ENCODE results near the gene PRORP.

The PRORP gene

DNA sequence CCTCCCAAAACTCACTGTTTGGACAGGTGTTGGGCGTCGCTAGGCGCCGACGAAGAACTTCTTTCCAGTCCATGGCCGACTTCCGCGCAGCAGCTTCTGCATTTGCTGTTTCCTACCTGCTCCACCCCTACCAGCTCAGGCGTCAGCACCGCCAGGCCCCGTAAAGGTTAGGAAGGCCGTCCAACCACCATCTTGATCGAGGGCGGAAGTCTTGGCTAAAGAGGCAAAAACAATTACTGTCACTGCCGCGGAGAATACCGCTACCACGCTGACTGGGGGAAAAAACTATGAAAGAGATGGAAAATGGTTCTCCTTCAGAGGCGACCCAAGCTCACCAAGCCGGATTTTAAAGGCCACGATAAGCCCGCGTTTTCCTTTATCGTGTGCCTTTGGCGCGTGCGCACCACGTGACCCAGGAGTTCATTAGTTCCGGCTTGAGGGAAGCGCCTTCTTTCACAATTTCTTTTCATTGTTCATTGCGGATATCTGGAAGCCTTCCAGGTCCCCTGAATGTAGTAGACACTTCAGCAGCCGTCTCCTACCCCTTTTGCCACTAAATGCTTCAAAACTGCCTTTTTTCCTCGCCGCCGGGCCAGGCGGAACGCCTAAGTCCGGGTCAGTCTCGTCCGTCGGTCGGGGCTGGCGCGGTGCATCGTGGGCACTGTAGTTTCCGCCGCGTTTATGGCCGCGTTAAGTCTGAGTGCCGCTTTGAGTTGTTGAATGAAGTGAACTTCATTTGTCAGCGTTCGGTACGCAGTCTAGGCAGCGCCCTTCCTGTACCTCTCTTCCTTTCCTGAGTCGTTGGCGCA is at the start of gene PRORP, which contains the start of gene PPP2R3C:
Gene PRORP, plus strand, starts transcription at position 666 of the 809 bp plus-strand sequence. CDS start 694 bp downstream, outside the sequence.
Gene PPP2R3C, minus strand, starts transcription at position 104 of the 809 bp plus-strand sequence. Its CDS starts 31 bp downstream, at position 73.
- H3K4me3 ChIP-seq (ENCODE audit: control insufficient read depth, low read depth, low read length) = peak within 1 kb of the TSS; percentile 95
- DNase-seq (ENCODE audit: low read depth) = peak; percentile 72
- TF ChIP-seq, protein P1, sequence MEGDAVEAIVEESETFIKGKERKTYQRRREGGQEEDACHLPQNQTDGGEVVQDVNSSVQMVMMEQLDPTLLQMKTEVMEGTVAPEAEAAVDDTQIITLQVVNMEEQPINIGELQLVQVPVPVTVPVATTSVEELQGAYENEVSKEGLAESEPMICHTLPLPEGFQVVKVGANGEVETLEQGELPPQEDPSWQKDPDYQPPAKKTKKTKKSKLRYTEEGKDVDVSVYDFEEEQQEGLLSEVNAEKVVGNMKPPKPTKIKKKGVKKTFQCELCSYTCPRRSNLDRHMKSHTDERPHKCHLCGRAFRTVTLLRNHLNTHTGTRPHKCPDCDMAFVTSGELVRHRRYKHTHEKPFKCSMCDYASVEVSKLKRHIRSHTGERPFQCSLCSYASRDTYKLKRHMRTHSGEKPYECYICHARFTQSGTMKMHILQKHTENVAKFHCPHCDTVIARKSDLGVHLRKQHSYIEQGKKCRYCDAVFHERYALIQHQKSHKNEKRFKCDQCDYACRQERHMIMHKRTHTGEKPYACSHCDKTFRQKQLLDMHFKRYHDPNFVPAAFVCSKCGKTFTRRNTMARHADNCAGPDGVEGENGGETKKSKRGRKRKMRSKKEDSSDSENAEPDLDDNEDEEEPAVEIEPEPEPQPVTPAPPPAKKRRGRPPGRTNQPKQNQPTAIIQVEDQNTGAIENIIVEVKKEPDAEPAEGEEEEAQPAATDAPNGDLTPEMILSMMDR (IDR thresholded peaks at IDR 0.05; ENCODE audit: control insufficient read depth, insufficient read depth, low read depth, low read length, missing control alignments) = no peak

- TF ChIP-seq, protein P1 (IDR thresholded peaks at IDR 0.05; ENCODE audit: control insufficient read depth, insufficient read depth, low read depth, low read length, missing control alignments) = no peak
- no peak for DNase-seq (ENCODE audit: low read depth)
These were observed 48.9 kb upstream of the PRORP start for GRCh38 chr14:35073486-35073885.

DNA sequence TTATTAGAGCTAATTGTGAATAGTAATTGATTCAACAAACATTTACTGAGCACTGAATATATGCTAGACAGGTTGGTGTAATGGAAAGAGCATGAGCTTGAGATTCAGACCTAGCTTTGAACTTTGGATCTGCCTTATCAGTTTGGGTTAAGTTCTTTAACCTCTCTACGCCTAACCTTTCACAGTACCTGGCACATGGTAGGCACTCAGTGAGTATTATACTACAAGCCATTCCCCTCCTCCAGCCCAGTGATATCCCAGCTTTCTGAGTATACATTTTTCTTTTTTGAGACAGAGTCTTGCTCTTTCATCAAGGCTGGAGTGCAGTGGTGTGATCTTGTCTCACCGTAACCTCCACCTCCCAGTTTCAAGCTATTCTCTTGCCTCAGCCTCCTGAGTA is 44.3 kb upstream of the PRORP start:
- no peak overlapping the region for H3K4me3 ChIP-seq (ENCODE audit: control insufficient read depth, low read depth, low read length)
- DNase-seq (ENCODE audit: low read depth) = no peak
- TF ChIP-seq, protein P1 (IDR thresholded peaks at IDR 0.05; ENCODE audit: control insufficient read depth, insufficient read depth, low read depth, low read length, missing control alignments) = no peak

More at GRCh38 chr14:35073486-35073885, 48.9 kb upstream of the PRORP start:
- H3K4me3 ChIP-seq (ENCODE audit: control insufficient read depth, low read depth, low read length) = no peak overlapping the region

DNA sequence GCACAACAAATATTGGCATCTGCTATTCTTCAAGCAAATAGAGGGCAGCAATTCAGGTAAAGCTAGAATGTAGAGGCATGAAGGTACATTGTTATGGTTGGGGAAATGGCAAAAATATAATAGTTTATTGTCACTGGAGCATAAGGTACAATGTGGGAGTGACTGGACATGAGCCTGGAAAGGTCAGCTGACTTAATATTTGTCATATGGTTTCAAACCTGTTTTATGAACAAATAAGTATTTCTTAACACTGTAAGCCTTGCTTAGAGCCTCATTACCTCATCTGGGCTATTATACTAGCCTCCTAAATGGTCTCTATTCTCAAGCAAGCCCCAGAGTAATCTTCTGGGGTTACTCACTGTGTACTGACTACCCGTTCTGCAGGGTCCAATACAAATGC is 42.6 kb upstream of the PRORP start:
- no peak overlapping the region for H3K4me3 ChIP-seq (ENCODE audit: control insufficient read depth, low read depth, low read length)
- TF ChIP-seq, protein P1 (IDR thresholded peaks at IDR 0.05; ENCODE audit: control insufficient read depth, insufficient read depth, low read depth, low read length, missing control alignments) = no peak

DNA sequence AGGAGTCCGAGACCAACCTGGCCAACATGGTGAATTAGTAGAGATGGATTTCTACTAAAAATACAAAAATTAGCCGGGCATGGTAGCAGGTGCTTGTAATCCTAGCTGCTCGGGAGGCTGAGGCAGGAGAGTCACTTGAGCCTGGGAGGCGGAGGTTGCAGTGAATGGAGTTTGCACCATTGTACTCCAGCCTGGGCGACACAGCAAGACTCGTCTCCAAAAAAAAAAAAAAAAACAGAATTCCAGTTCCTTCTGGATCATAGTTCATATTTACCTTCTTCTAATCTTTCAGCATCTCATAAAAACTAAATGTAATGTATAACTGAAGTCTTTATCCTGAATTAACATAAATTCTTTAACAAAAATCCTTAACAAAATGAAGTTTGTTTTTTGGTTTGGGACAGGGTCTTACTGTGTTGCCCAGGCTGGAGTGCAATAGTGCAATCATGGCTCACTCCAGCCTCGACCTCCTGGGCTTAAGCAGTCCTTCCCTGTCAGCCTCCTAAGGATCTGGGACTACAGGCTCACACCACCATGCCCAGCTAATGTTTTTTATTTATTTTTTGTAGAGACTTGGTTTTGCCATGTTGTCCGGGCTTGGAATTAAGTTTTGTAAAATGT is 38.7 kb upstream of the PRORP start:
- H3K4me3 ChIP-seq (ENCODE audit: control insufficient read depth, low read depth, low read length) = no peak overlapping the region
- TF ChIP-seq, protein P1 (IDR thresholded peaks at IDR 0.05; ENCODE audit: control insufficient read depth, insufficient read depth, low read depth, low read length, missing control alignments) = no peak
- no peak for DNase-seq (ENCODE audit: low read depth)

More for the DNA sequence above, 42.6 kb upstream of the PRORP start:
- DNase-seq (ENCODE audit: low read depth) = no peak

DNA sequence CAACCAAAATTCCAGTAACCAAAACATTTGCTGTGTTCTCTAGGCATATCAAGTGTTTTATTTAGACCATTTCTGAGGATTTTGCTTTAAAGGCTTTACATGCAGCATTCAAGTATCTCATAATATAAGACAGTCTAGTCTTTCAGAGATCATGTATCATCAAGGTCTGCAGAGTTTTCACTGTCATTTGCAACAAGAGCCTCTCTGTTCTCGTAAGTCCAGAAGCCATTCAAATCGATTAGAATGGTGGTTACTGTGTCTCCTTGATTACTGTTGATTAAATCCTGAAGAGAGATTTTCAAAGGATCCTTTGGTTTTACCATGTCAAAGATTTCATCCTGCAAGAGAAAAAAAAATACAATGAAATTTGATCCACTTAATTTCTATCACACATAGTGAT is 36.9 kb upstream of the PRORP start:
- no peak overlapping the region for H3K4me3 ChIP-seq (ENCODE audit: control insufficient read depth, low read depth, low read length)
- TF ChIP-seq, protein P1 (IDR thresholded peaks at IDR 0.05; ENCODE audit: control insufficient read depth, insufficient read depth, low read depth, low read length, missing control alignments) = no peak
- DNase-seq (ENCODE audit: low read depth) = no peak

All from AG09309 (cell line).